NCI-H460 (cell line): ENCODE measurements around the gene ZBTB7A. TPM values are rescaled to one million over a fixed set of nuclear protein-coding genes. Genes with fewer than 3 reads are reported as not detected.

ENCODE experiments used
- DNase-seq: peaks from one replicate; pipeline ENCODE4 v3.0.0-alpha.2; 2016; ENCODE audit warnings: low read depth; ENCODE audit errors: extremely low read depth
- total RNA-seq: library from RNA; depleted of rRNA; stranded (reverse); fragments of >200 nt; shearing (Covaris generic); gene quantifications from 2 replicates; pipeline ENCODE4 v1.2.3, GENCODE V29; 2014

ZBTB7A gene
- total RNA-seq, 1 experiment from 2014 or later: 12.2 TPM

DNA sequence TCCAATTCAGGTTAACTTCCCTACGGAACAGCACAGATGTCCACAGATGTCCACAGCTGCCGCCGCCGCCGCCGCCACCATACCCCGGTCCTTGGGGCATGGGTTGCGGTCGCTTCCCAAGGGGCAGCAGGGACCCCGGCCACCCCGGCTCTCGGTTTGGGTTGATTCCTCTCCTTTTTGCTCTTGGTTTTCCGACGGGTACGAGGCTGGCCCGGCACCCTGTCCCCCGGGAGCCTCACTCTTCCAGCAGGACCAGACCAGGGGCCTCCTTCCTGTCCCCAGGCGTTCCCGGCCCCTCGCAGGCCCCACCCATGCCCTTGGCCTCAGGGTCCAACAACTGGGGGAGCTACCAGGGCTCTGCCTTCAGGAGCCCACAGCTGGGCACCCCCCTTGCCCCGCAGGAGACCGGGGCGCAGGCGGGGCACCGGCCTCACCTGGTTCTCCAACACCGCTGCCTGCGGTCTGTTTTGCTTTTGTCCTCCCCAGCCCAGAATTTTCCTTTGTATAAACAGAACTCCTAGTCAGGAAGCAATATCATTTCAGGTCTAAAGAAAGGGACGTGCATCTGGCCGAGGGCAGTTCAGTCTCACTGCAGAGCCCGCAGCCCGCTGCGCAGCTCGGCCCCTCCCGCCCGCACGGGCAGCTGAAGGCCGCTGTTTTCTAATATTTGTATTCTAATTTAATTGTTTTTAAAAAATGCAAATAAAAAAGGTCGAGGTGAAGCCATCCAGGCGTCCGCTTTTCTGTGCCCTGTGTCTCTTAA, 27.9 kb downstream of the ZBTB7A start:
- DNase-seq: no peak

DNA sequence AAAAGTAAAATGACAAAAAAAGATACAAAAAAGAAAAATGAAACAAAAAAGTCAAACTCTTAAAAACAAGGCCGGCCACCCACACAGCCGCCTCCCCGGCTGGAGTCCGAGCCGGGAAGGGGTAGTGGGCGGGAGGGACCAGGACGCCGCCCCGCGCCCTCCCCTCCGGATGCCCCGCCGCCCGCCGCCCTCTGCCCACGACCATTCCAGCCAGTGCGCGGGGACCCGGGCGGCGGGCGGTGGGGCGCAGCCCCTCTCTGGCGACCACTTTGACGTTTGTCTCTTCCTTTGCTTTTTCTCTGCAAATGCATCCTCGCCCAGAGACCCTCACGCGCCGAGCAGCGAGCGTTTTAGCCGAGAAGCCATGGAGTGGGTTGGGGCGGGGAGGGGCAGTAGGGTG, 28.6 kb downstream of the ZBTB7A start:
- DNase-seq: no peak

DNA sequence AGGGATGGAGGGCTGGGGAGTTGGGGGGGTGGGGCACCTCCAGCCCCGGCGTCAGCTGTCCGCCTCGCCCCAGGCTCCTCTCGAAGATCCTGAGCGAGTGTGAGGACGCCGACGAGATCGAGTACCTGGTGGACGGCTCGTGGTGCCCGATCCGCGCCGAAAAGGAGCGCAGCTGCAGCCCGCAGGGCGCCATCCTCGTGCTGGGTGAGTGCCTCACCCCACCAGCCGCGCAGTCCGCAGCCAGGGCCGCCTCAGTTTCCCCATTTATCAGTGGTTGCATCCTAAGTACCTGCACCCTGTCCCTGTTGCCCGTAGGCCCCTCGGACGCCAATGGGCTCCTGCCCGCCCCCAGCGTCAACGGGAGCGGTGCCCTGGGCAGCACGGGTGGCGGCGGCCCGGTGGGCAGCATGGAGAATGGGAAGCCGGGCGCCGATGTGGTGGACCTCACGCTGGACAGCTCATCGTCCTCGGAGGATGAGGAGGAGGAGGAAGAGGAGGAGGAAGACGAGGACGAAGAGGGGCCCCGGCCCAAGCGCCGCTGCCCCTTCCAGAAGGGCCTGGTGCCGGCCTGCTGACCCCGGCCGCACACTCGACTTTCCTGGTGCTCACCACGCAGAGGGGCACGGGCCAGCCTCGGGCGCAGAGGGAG, 29.3 kb downstream of the ZBTB7A start:
- DNase-seq: no peak

DNA sequence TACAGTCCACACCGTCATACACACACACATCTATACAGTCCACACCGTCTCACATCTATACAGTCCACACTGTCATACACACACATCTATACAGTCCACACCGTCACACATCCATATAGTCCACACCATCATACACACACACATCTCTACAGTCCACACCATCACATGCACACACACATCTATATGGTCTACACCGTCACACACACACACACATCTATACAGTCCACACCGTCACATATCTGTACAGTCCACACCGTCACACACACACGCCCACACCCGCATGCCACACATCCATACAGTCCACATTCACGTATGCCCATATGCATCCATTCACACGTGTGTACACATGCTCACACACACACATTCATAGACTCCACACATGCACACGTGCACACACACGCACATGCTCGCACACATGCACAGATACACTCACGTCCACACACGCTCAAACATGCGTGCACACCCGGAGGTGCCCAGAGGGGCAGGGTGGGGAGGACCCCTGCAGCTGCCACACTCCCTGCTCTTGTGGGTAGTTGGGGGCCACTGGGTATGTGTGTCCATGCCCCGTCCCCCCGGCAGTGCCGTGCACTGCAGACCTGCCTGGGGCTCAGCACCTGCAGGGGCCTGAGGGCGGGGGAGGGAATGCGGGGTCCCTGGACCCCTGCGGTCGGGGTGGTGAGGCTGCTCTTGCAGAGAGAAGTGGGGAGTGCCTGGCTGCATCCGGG, 30.0 kb downstream of the ZBTB7A start:
- DNase-seq: no peak

DNA sequence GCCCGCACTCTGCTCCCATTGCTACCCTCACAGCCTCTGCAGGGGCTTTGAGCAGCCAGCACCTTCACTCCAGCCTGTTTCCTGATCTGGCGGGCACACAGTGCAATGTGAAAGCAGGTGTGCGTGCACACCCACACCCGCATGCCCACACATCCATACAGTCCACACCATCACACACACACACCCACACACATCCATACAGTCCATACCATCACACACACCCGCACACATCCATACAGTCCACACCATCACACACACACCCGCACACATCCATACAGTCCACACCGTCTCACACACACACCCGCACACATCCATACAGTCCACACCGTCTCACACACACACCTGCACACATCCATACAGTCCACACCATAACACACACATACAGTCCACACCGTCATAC, 31.1 kb downstream of the ZBTB7A start:
- no peak for DNase-seq

DNA sequence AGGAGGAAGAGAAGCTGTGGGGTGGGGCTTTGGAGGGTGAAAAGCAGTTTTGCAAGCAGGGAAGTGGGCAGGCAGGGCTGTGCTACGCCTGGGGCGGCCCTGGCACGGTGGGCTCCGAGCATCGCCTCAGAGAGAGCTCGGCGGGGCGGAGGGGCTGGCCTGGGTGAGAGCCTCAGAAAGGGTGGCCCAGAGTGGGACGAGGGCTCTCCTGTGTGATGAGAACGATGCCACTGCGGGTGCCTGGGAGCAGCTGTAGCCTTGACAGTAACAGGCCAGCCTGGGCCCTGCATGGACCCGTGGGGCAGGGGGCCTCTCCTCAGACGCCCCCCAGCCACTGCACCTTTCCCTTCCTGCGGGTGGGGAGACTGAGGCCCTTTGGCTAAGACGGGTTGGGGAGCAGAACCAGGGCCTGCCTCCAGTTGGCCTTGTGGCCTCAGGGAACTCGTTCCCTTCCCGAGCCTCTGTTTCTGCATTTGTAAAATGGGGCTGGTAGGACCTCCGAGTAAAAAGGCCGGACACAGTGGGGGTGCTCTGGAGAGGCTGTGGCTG, 31.6 kb downstream of the ZBTB7A start:
- DNase-seq: no peak

DNA sequence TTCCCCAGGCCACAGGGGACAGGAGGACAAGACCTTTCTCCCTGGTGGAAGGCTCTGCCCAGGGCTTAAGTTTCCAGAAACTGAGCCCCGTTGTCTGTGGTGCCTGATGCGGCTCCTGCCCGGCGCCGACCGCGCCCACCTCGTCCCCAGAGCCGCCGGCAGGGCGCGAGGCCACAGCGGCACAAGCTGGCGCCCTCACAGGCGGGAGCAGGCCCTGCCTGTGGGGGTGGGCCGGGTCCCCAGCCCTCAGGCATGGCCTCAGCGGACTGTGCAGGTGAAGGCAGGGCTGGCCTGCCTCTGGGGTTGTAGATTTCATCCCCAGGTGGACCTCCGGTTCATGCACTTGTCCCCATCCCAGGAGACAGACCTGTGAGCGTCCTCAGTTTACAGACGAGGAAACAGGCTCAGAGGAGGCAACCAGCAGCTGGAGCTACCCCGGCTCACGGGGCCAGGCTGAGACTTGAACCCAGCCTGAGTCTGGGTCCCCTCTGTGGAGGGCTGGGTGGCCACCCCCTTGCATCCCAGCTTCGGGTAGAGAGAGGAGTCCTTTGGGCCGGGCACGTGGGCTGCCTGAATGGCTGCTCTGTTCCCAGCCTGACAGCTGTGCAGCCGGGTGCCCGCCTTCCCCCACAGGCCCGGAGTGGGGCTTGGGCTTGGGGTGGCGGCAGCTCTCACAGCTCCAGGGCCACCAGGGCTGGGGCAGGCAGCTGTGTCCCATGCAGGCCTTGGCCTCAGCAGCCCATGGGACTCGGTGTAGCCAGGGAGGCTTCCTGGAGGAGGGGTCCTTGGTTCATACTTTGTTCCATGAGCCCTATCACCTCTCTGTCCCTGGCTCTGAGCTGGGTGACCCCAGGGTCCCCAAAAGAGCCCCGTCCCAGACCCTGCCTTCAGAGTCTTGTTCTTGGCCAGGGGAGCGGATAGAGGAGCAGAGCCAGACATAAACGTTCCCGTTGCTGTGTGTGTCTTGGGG, 32.4 kb downstream of the ZBTB7A start:
- no peak for DNase-seq

DNA sequence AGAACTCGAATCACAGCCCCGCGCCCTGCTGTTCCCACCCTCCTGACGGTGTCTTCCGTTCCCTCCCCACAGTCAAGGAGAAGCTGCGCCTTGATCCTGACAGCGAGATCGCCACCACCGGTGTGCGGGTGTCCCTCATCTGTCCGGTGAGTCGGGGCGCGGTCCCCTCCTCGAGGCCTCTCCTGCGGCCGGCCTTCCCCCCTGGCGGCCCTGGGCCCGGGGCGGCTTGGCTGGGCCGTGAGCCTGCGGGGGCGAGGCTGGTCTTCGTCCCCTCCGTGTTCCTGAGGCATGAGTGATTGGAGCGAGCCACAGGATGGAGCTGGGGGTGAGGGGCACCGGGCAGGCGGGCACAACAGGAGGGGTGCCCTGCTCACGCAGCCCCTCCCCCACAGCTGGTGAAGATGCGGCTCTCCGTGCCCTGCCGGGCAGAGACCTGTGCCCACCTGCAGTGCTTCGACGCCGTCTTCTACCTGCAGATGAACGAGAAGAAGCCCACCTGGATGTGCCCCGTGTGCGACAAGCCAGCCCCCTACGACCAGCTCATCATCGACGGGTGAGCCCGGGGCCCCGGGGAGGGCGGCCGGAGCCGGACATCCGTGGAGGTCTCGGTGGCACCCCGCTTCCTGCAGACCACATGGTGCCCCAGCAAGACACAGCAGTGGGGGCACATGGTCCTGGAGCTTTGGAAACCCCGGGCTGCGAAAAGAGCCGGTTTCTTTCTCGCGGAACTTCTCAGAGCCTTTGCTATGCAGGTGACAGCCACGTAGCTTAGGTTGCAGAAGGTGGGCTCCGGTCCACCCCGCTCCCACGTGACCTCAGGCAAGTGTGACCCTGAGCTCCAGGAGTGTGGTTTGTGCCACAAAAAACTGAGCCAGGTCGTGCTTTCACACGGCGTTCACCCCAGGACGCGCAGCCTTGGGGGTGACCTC, 33.4 kb downstream of the ZBTB7A start:
- DNase-seq: no peak

DNA sequence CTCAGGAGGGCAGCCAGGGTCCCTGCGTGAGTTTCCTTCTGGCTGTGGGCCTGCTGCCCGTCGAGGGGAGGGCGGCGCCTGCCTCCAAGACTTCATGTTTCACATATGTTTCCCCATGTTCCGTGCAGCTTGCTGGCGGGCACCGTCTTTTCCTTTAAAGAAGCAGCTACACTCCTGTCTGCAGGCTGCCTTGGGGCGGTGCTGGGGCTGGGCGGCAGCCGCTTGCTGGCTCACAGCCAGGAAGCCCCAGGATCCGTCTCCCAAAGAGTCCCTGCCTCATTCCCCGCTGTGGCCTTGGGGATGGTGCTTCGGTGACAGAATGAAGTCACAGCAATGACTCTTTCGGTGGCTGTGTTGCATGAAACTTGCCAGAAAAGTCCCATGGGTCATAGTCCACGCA, 34.3 kb downstream of the ZBTB7A start:
- no peak for DNase-seq

DNA sequence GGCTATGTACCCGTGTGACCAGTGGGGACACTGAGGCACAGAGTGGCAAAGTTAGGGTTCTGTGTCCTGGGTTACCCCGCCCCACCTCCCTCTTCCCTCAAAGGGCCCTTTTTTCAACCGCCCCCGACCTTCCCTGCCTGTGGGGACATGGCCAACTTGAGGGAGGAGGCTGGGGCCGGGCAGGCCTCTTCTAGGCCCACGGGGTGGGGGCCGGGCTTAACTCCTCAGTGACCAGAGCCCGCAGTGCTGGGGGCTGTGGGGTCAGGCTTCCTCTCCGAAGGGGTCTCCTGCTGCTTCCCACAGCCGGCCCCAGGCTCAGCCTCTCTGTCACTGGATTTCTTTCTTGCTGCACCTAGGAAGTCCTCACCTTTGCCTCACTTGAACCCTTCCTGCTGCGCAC, 35.3 kb downstream of the ZBTB7A start:
- no peak for DNase-seq

DNA sequence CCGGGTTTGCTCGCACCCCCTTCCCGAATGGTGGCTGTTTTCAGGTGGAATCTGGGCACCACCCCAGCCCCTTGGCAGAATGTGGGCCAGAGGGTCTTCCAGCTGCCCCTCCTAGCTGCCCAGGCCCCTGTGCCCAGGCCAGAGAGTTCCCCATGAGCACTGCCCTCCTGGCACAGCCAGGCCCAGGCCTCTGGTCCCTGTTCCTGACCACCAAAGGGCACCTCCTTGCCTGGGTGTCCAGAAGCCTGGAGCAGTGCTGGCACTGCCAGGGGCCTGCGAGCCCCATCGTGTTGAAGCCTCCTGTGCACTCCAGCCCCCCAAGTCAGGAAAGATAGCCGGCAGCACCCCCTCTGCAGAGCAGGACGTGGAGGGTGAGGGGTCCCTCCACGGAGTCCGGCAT, 35.7 kb downstream of the ZBTB7A start:
- no peak for DNase-seq

DNA sequence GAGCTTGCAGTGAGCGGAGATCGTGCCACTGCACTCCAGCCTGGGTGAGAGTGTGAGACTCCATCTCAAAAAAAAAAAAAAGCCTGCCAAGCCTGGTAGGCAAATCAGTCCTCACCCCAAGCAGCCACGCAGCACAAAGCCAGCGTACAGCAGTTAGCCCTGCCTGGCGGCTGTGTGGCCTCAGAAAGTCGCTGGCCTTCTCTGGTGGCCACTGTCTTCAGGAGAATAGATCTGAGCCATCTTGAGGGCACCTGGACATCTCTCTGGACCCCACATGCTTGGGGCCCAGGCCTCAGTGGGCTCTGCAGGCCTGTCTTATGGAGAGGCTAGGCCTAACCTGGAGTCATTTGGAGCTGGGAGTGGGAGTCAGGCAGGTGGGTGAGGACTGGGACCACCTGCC, 36.1 kb downstream of the ZBTB7A start:
- no peak for DNase-seq

DNA sequence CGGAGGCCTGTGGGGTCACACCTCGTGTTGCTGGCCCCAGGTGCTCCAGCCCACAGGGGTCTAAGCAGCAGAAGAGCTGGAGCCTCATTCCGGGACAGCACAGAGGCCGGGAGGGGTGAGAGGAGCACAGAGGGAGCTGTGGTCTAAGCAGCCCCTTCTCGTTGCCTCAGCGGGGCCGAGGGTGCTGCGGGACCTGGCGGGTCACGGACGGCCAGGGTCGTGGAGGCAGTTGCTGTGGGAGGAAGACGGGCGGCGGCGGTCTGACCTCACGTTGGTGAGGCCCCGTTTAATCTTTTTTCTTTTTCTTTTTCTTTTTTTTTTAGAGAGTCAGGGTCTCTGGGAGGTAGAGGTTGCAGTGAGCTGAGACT, 37.5 kb downstream of the ZBTB7A start:
- DNase-seq: no peak

DNA sequence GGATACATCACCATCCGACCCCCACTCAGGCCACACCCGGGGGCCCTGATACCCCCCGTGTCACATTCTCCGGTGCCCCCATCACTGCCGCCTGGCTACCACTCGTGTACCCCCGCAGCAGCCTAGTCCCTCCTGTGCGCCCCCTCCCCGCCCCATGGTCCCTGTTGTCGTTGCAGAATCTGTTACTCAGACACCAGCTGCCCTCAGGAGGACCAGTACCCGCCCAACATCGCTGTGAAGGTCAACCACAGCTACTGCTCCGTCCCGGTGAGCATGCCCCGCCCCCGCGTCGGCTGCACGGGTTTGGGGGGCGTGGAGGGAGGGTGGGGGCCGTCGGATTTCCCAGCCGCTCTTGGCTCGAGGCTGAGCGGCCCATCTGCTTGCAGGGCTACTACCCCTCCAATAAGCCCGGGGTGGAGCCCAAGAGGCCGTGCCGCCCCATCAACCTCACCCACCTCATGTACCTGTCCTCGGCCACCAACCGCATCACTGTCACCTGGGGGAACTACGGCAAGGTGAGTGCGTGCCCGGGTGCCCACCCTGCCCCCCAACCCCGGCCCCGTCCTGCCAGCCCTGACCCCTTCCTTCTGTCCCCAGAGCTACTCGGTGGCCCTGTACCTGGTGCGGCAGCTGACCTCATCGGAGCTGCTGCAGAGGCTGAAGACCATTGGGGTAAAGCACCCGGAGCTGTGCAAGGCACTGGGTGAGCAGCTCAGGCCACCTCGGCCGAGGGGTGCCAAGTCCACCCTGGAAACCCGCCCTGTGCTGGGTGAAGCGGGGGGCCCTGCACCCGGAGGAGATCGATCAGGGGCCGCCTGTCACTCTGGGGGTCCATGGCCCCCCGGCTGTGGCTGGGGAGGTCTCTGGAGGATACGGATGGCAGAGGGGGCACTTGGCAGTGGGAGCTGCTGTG, 38.1 kb downstream of the ZBTB7A start:
- no peak for DNase-seq

DNA sequence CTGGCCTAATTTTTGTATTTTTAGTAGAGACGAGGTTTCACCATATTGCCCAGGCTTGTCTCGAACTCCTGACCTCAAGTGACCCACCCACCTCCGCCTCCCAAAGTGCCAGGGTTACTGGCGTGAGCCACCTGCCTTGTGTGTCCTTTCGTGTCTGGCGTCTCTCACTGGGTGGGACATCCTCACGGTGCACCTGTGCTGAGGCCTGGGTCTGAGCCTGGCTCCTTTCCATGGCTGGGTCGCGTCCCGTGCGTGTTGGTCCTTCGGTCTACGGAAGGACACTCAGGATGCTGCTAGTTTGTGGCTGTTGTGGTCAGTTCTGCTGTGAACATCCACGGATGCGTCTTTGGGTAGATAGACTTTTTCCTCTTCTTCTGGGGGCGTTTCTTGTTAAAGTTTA, 39.6 kb downstream of the ZBTB7A start:
- DNase-seq: no peak

DNA sequence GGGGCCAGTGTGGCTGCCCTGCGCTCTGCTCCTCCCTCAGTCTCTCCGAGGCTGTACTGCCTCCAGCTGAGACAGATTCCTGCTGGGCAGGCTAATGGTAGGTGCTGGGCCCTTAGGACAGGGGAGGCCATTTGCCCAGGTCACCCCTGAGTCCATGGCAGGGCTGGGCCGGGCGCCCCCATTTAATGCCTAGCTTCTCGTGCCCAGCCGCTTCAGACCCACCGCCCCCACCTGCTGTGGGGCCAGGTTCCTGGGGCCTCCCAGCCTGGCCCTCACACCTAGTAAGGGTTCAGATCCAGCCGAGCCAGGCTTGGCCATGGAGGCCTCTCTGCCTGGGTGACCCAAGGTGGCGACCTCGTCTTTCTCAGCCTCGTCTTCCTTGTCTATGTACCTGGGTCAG, 41.4 kb downstream of the ZBTB7A start:
- no peak for DNase-seq

DNA sequence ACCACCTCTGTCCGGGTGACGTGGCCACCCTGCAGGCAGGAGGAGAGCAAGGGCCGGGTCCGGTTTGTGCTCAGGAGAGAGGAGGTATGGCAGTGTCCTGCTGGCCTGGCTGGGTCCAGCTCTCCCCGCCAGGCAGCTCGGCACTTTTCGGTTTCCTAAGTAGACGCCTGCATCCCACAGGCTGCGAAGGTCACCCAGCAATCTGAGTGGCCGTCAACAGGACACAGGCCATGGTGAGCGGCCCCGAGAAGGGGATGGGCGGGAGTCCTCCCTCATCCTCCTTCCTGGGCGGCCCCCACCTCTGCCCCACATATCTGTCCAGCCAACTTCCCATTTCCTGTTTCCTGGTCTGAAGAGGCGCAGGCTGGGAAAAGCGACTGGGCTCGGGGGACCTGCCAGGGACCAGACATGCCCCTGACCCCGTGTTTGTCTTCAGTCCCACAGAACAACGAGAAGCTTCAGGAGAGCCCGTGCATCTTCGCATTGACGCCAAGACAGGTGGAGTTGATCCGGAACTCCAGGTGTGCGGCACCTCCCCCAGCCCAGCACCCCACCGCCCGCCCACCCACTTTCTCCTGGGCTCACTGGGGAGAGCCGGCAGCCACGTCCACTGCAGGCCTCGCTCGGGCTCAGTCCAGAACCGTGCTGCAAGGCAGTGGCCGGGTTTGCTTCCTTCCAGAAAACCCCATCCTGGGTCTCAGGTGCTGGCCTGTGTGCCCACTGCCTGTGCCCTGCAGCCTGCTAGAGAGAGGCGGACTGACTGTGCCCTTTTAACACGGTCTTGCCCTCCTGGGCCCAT, 42.9 kb downstream of the ZBTB7A start:
- DNase-seq: no peak

DNA sequence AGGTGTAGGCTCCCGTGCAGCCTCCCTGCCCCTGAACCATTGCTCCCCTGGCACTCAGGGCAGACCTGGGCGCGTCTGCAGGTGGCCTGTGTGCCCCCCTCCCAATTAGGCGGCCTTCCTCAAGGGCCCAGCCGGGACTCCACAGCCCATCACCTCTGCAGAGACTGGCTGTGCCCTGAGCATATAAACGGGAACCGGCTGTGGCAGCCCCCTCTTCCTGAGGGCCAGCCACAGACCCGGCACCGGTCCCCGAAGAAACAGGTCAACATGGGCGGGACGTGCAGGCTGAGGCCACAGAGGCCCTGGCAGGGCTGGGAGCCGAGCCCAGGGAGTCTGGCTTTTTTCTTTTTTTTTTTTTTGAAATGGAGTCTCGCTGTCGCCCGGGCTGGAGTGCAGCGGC, 47.1 kb downstream of the ZBTB7A start:
- no peak for DNase-seq
